ENCODE results near the gene KRTAP10-10. TPM values are rescaled to one million over a fixed set of nuclear protein-coding genes. Genes with fewer than 3 reads are reported as not detected.
"Not testable (repeated sequence)": the region's sequence is repeated elsewhere in the genome, so short reads cannot be mapped to it uniquely, and the experiment has no call there.

Gene KRTAP10-10
- not detected in 2 replicates for total RNA-seq

- intact Hi-C loops (cut with micrococcal nuclease) = no loop called here
These were observed at the start of gene KRTAP10-10 for GRCh38 chr21:44637018-44637850. Gene KRTAP10-10, plus strand, starts transcription at chr21:44637356. Its CDS starts 62 bp downstream, at chr21:44637418.

GRCh38 chr21:44589094-44589493, 48.1 kb upstream of the KRTAP10-10 start:
- intact Hi-C loops (cut with micrococcal nuclease) = no loop called here

GRCh38 chr21:44589586-44590305, 47.4 kb upstream of the KRTAP10-10 start:
- intact Hi-C loops (cut with micrococcal nuclease) = no loop called here

- intact Hi-C loops (cut with micrococcal nuclease) = no loop called here
These were observed 46.8 kb upstream of the KRTAP10-10 start for GRCh38 chr21:44590311-44590721.

GRCh38 chr21:44590897-44591800, 46.0 kb upstream of the KRTAP10-10 start:
- intact Hi-C loops (cut with micrococcal nuclease) = not testable (repeated sequence)

- intact Hi-C loops (cut with micrococcal nuclease) = not testable (repeated sequence)
These were observed 45.4 kb upstream of the KRTAP10-10 start for GRCh38 chr21:44591801-44592130.

GRCh38 chr21:44592446-44593311, 44.5 kb upstream of the KRTAP10-10 start, which contains the start of gene KRTAP10-6:
Gene KRTAP10-6, minus strand, starts transcription at chr21:44592505. Its CDS starts 21 bp downstream, at chr21:44592484.
- intact Hi-C loops (cut with micrococcal nuclease) = no loop called here

- intact Hi-C loops (cut with micrococcal nuclease) = no loop called here
These were observed 43.4 kb upstream of the KRTAP10-10 start for GRCh38 chr21:44593598-44594405.

GRCh38 chr21:44594406-44594916, 42.7 kb upstream of the KRTAP10-10 start:
- intact Hi-C loops (cut with micrococcal nuclease) = no loop called here

- intact Hi-C loops (cut with micrococcal nuclease) = no loop called here
These were observed 41.6 kb upstream of the KRTAP10-10 start for GRCh38 chr21:44595524-44595923.

GRCh38 chr21:44596068-44596725, 41.0 kb upstream of the KRTAP10-10 start:
- intact Hi-C loops (cut with micrococcal nuclease) = no loop called here

- intact Hi-C loops (cut with micrococcal nuclease) = no loop called here
These were observed 39.1 kb upstream of the KRTAP10-10 start for GRCh38 chr21:44598061-44598460.

- intact Hi-C loops (cut with micrococcal nuclease) = no loop called here
These were observed 37.7 kb upstream of the KRTAP10-10 start for GRCh38 chr21:44599264-44600029.

- intact Hi-C loops (cut with micrococcal nuclease) = not testable (repeated sequence)
These were observed 36.8 kb upstream of the KRTAP10-10 start, which contains the start of gene KRTAP10-7 for GRCh38 chr21:44600118-44600978. Gene KRTAP10-7, plus strand, starts transcription at chr21:44600597. Its CDS starts 25 bp downstream, at chr21:44600622.

GRCh38 chr21:44601091-44601490, 36.1 kb upstream of the KRTAP10-10 start:
- intact Hi-C loops (cut with micrococcal nuclease) = not testable (repeated sequence)

- intact Hi-C loops (cut with micrococcal nuclease) = no loop called here
These were observed 35.3 kb upstream of the KRTAP10-10 start for GRCh38 chr21:44601596-44602462.

Measured in T-helper 2 cell treated with Interferon-gamma antibody and Interleukin-4, amounts not matched to agents 100 ng/mL and 5 ng/mL, for 36 hours (primary cell).